Fibroblast of pulmonary artery (primary cell): ENCODE measurements around the gene B3GLCT.
A peak's percentile ranks its signal among the peaks of the same experiment; 100 is the strongest.

Experiments
- DNase-seq: peaks from one replicate; pipeline ENCODE4 v3.0.0-alpha.2; 2010; ENCODE audit warnings: low read depth
- H3K4me3 ChIP-seq: replicated peaks from 2 replicates; pipeline ENCODE4 v1.5.1; 2011; ENCODE audit warnings: low read depth, mild to moderate bottlenecking, control low read depth, low read length, moderate library complexity
- CTCF ChIP-seq: IDR thresholded peaks from 2 replicates; pipeline ENCODE4 v1.5.1; 2011; ENCODE audit warnings: mild to moderate bottlenecking, control low read depth, low read length, inconsistent platforms; ENCODE audit errors: missing control alignments

B3GLCT gene

GRCh38 chr13:31184451-31184850, 15.3 kb upstream of the B3GLCT start:
- no peak overlapping the region for H3K4me3 ChIP-seq
- no peak for TF ChIP-seq CTCF
- no peak for DNase-seq

- no peak overlapping the region for H3K4me3 ChIP-seq
- DNase-seq = no peak
- TF ChIP-seq CTCF = no peak
These were observed 14.7 kb upstream of the B3GLCT start for GRCh38 chr13:31184981-31185645.

- no peak for TF ChIP-seq CTCF
- no peak for DNase-seq
- H3K4me3 ChIP-seq = no peak overlapping the region
These were observed 8.0 kb upstream of the B3GLCT start for GRCh38 chr13:31191748-31192147.

- DNase-seq = no peak
- no peak for TF ChIP-seq CTCF
- H3K4me3 ChIP-seq = no peak overlapping the region
These were observed 7.5 kb upstream of the B3GLCT start for GRCh38 chr13:31192306-31192705.

GRCh38 chr13:31195616-31196015, 4.2 kb upstream of the B3GLCT start:
- TF ChIP-seq CTCF = no peak
- DNase-seq = no peak
- no peak overlapping the region for H3K4me3 ChIP-seq

GRCh38 chr13:31196992-31197391, 2.8 kb upstream of the B3GLCT start:
- no peak for DNase-seq
- H3K4me3 ChIP-seq = no peak overlapping the region
- TF ChIP-seq CTCF = no peak

GRCh38 chr13:31198519-31198918, 1.3 kb upstream of the B3GLCT start:
- H3K4me3 ChIP-seq = no peak overlapping the region
- no peak for TF ChIP-seq CTCF
- DNase-seq = peak; percentile 58
